ENCODE measurements around the gene SLC20A1.
"Not testable (repeated sequence)": the region's sequence is repeated elsewhere in the genome, so short reads cannot be mapped to it uniquely, and the experiment has no call there.

SLC20A1 gene, protein sequence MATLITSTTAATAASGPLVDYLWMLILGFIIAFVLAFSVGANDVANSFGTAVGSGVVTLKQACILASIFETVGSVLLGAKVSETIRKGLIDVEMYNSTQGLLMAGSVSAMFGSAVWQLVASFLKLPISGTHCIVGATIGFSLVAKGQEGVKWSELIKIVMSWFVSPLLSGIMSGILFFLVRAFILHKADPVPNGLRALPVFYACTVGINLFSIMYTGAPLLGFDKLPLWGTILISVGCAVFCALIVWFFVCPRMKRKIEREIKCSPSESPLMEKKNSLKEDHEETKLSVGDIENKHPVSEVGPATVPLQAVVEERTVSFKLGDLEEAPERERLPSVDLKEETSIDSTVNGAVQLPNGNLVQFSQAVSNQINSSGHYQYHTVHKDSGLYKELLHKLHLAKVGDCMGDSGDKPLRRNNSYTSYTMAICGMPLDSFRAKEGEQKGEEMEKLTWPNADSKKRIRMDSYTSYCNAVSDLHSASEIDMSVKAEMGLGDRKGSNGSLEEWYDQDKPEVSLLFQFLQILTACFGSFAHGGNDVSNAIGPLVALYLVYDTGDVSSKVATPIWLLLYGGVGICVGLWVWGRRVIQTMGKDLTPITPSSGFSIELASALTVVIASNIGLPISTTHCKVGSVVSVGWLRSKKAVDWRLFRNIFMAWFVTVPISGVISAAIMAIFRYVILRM

DNA sequence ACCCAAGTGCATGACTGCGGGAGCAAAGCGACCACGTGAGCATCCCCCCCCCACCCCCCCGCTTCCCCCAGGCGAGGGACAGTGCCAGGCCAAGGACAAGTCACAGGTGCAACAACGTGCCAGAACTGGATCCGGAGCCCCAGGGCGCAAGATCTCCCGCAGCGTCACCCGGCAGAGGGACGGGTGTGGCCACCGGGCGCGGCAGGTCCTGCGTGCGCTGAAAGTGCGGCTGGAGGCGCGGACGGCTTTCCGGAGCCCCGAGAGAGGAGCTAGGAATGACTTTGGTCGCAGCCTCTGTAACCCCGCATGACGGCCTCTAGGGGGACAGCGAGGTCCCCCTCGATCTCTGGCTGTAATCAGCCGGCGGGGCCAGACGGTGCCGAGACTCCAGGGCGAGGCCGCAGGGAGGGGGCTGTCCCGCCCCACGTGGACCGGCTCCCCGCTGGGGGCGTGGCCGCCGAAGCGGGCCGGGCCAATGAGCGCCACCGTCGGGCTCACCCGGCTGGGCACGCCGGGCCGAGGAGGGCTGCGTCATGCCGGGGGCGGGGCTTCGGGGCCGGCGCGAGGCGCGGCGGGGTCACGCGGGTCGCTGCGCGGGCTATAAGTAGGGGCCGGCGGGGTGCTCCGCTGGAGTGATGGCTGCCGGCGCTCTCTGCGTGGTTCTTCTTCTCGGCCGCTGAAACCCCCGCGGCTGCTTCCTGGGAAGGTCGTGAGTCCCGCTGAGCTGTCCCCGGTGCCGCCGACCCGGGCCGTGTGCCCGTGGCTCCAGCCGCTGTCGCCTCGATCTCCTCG is at the start of gene SLC20A1:
TSS of gene SLC20A1 (plus strand) at position 630 of the 792 bp plus-strand sequence. CDS start 890 bp downstream, outside the sequence.
- peak; percentile 97 for DNase-seq

DNA sequence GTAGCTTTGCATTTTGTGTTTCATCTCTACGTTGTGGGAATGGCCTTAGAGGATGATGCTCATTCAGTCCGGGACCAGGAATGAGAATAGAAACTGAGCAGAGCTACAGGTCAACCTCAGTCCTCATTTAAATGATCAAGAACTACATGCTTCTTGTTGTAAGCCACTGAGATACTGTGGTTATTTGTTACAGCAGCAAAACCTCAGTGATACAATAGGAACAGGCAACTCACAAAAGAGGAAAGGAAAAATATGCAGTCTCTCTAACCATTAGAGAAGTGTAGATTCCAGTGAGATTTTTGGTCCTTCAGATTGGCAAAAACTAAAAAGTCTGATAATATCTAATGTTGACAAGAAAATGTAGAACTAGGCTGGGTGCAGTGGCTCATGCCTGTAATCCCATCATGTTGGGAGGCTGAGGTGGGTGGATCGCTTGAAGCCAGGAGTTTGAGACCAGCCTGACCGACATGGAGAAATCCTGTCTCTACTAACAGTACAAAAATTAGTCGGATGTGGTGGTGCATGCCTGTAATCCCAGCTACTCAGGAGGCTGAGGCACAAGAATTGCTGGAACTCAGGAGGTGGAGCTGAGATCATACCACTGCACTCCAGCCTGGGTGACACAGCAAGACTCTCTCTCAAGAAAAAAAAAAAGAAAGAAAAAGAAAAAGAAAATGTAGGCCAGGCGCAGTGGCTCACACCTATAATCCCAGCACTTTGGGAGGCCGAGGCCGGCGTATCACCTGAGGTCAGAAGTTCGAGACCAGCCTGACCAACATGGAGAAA is 48.0 kb upstream of the SLC20A1 start:
- no peak for DNase-seq

DNA sequence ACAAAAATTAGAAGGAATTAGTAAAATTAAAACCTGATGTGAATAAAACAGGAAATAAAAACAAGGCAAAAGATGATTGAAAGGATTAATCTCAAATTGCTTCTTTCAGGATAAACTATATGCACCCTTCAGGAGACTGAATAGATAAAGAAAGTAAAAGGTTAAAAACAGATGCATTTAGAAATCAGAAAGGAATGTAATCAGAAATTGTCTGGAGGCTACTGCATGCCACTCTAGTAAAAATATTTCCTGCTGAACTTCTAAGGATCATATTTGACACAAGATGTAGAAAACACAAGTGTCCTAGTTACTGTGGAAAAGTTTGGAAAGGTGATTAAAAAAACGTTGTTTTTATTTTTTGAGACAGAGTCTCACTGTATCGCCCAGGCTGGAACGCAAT is 45.1 kb upstream of the SLC20A1 start:
- DNase-seq, result no peak

DNA sequence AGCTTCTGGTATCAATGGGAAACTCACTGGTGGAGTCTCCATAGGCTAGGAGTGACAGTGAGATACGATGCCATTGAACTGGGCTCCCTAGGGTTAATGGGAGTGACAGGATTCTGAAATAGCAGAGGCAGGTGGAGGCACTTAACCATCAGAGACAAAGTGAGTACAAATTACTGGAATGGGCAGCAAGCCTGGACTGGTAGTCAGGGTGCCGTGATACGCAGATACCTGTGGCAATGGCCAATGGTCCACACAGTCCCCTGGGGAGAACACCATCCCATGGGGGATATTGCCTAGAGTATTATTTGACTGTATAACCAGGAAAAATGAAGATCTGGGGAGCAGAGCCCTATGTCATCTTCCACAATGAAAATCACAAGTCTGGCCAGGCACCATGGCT is 44.0 kb upstream of the SLC20A1 start:
- DNase-seq, result no peak

DNA sequence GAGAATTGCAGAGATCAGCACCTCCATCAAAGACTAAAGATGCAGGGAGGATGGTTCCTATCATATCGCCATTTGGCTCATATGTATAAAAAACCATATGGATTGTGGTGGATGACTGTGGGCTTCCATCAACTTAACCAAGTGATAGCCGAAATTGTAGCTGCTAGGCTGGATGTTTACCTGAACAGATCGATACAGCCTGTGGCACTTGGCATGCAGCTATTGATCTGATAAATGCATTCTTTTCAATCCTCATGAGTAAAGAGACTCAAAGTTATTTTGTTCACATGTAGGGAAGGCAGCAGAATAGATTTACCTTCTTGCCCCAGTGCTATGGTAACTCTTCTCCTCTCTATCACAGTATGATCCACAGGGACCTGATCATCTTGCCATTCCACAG is 42.8 kb upstream of the SLC20A1 start:
- DNase-seq, result no peak

DNA sequence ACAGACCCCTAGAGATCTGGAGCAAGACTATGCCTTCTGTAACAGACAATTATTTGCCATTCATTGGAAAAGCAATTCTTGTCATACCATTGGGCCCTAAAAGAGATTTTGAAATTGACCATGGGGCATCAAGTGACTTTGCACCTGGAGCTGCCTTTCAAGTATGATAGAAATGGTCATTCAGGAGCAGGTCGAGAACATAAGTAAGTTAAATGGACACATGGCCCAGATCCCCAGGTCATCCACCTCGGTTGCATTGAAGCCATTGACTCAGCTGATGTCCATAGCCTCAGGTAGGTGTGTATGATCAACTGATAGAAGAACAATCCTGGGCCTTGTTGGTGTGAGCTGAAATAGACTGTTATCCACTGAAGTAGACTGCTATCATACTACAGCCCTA is 42.0 kb upstream of the SLC20A1 start:
- no peak for DNase-seq

DNA sequence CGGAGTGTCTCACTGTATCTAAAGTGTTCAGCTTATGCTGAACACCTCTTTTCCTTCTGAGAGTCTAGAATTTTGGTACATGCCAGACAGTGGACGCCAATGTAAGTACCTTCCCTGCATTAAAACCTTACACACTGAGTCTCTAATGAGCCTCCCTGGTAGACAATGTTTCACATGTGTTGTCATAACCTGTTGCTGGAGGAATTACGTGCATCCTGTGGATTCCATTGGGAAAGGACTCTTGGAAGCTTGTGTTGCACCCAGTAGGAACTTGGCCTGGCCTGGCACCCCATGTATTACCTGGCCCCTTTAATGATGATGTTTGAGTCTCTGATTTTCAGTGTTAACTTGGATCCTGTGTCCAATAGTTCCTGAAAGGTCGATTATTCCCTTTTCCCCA is 40.8 kb upstream of the SLC20A1 start:
- DNase-seq, result no peak

DNA sequence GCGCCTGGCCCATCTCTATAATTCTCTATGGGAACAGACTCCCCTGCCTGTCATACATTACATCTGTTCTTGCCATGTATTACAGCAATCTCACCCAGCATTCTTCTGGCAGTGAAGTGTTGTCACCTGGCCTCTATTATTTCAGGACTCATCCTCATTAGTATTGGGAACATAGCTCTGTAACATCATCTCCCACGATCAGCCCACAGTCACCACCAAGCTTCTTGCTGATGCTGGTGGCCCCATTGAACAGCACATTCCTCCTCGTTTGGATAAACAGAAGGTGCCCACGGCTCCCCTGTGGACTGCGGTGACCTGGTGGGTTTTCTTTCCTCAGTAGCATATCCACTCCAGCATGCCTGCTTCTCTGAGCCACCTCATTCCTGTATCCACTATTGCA is 39.8 kb upstream of the SLC20A1 start:
- no peak for DNase-seq

DNA sequence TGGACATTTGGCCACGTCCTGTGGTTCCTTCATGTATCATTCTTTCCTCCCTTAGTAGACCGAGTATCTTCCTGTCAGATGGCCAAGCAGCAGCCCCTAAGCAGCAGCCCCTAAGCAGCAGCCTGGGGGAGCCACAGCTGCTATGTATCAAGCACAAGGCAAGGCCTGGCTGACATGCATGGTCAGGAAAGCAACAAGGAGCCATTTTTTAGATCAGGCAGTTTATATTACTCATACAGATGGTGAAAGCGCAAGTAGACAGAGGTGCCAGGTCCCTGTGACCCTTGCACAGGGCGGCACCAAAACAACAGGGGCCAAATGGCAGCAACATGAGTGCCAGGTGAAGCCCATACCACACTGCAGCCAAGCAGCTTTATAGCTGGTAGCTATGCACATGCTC is 39.2 kb upstream of the SLC20A1 start:
- no peak for DNase-seq

DNA sequence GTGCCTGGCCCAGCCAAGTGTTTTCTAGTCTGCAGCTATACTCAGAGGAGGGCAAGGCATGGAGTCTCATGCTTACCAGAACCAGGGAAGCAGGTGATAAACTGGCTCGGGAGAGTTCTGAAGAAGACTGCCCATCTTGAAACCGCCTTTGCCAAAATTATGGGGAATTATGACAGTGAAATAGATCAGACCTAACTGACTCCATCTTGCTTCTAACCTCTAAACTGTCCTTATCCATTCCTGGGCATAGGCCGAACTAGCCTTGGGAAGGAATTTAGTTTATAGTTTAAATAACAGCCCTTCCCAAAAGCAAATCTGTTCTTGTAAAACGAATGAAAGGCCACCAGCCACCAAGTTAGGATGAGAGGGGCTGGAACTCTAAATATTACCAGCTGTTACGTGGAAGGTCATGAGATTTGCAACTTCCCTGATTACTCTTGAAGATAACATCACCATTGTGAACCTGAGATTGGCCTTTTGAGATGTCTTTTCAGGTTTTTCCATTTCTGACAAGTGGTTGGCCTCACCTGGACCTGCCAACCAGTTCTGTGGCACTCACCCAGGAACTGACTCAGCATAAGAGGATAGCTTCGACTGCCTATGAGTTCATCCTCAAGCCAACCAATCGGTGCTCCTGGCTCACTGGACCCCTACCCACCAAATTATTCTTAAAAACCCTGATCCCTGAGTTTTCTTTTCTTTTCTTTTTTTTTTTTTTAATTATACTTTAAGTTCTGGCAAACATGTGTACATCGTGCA is 37.9 kb upstream of the SLC20A1 start:
- DNase-seq, result no peak

DNA sequence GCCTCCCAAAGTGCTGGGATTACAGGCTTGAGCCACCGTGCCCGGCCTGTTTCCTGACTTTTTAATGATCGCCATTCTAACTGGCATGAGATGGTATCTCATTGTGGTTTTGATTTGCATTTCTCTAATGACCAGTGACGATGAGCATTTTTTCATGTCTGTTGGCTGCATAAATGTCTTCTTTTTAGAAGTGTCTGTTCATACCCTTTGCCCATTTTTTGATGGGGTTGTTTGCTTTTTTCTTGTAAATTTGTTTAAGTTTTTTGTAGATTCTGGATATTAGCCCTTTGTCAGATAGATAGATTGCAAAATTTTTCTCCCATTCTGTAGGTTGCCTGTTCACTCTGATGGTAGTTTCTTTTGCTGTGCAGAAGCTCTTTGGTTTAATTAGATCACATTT is 36.4 kb upstream of the SLC20A1 start:
- not testable (repeated sequence) for DNase-seq

DNA sequence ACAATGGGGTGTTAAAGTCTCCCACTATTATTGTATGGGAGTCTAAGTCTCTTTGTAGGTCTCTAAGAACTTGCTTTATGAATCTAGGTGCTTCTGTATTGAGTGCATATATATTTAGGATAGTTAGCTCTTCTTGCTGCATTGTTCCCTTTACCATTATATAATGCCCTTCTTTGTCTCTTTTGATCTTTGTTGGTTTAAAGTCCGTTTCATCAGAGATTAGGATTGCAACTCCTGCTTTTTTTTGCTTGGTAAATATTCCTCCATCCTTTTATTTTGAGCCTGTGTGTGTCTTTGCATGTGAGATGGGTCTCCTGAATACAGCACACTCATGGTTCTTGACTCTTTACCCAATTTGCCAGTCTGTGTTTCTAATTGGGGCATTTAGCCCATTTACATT is 33.5 kb upstream of the SLC20A1 start:
- DNase-seq, result not testable (repeated sequence)

DNA sequence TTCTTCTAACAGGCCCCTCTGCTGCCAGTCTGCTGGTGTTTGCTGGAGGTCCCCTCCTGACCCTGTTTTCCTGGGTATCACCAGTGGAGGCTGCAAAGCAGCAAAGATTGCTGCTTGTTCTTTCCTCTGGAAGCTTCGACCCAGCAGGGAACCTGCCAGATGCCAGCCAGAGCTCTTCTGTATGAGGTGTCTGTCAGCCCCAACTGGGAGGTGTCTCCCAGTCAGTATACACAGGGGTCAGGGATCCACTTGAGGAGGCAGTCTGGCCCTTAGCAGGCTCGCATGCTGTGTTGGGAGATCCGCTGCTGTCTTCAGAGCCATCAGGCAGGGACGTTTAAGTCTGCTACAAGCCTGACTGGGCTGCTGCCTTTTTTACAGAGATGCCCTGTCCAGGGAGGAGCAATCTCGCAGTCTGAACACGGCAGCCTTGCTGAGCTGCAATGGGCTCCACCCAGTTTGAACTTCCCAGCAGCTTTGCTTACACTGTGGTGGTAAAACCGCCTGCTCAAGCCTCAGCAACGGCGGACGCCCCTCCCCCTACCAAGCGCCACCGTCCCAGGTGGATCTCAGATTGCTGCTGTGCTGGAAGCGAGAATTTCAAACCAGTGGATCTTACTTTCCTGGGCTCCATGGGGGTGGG is 31.4 kb upstream of the SLC20A1 start:
- DNase-seq, result peak; percentile 18

DNA sequence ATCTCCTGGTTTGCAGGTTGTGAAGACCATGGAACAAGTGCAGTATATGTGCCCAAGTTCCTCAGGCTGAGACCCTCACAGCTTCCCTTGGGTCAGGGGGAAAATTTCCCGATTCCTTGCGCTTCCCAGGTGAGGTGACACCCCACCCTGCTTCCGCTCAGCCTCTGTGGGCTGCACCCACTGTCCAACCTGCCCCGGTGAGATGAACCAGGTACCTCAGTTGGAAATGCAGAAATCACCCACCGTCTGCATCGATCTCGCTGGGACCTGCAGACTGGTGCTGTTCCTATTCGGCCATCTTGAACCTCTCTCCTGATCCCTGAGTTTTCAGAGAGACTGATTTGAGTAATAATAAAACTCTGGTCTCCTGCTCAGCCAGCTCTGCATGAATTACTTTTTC is 30.7 kb upstream of the SLC20A1 start:
- no peak for DNase-seq

DNA sequence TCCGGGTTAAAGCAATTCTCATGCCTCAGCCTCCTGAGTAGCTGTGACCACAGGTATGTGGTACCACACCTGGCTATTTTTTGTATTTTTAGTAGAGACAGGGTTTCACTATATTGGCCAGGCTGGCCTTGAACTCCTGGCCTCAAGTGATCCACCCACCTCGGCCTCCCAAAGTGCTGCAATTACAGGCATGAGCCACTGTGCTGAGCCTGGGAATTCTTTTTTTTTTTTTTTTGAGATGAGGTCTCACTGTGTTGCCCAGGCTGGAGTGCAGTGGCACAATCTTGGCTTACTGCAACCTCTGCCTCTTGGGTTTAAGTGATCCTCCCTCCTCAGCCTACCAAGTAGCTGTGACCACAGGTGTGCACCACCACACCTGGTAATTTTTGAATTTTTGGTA is 29.9 kb upstream of the SLC20A1 start:
- DNase-seq, result not testable (repeated sequence)

DNA sequence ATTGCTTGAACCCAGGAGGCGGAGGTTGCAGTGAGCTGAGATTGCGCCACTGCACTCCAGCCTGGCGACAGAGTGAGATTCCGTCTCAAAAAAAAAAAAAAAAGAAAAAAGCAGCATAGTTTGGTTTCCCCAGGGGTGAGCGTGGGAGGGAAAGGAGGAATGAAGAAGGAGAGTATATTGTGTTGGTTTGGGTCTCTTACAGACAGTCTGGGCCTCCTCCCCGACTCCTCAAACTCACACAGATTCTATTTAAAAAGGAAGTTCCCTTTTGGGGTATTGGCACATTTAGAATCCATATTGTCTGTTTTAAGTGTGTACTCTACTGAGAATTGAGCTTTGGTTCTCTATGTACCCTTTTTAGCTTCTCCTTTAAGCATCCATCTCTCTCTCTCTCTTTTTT is 27.4 kb upstream of the SLC20A1 start:
- DNase-seq, result no peak

DNA sequence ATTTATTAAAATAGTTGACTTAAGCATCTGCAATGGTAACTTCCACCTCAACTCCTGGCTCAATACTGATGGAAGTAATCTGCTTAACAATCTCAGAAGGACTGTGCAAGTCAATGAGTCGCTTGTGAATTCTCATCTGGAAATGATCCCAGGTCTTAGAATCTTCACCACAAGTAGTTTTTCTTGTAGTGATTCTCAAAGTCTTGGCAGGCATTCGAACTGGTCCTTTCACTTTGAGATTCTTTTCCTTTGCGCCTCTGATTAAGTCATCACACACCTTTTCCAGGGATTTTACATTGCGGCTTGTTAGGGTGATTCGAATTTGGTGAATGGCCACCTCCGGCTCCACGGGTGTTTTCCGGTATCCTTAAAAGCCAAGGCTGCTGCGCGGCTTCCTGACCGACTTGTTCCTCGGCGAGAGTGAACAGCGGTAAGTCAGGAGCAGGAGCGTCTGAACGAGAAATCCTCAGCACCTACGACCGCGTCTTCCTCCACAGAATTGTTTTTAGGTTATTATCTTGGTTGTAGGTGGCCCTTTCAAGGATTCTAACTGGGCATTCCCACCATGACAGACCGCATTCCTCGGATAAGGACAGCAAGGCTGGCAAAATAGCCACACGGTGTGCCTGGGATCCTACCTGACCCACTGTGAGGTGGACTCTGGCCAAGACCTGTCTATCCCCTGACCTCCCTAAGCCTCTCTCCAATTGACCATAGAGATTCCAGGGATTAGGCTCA is 23.8 kb upstream of the SLC20A1 start:
- DNase-seq, result no peak

DNA sequence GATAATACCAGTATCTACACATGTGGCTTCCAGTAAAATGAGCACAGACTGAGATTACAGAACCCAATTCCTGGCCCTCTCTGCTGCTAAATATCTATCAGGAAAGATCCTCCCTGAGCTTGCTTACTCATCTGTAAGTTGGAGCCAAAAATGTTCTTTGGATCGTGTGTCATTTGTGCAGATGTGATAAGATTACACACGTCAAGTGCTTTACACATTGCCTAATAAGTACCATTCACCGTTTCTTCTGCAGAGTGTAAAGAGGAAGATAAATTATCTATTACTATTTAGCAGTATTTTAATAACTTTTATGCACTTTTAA is 23.2 kb upstream of the SLC20A1 start:
- DNase-seq, result no peak

DNA sequence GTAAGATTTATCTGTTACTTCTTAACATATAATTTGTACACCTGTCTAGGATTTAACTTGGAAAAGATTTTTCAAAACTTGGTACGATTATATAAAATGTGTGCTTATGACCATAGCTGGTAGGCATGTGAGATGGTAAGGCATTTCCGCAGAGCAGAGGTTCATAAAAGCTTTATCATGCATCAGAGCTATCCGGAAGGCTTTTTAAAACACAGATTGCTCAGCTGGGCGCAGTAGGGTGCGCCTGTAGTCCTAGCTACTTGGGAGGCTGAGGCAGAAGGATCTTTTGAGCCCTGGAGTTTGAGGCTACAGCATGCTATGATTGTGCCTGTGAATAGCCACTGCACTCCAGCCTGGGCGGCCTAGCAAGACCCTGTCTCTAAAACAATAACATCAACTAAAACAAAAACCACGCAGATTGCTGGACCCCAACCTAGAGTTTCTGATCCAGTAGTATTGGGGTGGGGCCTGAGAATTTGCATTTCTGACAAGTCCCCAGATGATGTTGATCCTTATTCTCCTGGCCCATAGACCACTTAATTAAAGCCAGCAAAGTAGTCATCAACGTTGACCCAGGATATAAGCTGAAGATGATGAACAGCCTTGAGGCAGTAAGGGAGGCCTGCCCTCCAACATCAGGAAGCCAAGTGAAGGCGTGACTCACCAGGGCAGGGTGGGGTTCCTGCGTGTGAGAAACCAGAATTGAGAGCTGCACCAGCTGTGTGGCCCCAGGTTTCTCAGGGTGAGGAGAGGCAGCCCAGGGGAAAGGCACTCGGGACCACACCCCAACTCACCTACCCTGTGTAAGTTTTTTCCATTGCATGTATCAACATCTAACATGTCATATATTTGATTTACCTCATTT is 21.6 kb upstream of the SLC20A1 start:
- no peak for DNase-seq
